CD4-positive, CD25-positive, alpha-beta regulatory T cell (primary cell): ENCODE results near the gene MAP7. TPM values are rescaled to one million over a fixed set of nuclear protein-coding genes. Genes with fewer than 3 reads are reported as not detected.

ENCODE experiments used
- ATAC-seq, 2 donors: fragments of 150-1000 bp; cut with Tn5 transposase; one replicate each; pipeline ENCODE4 v1.10.0; 2021; ENCODE audit warnings: low read depth in 2 of 2, moderate number of reproducible peaks in 2 of 2, moderate library complexity in 1 of 2
- DNase-seq, 3 donors: peaks; one replicate each; pipeline versions ENCODE4 v3.0.0 to v3.0.0-alpha.2; 2012 to 2022; ENCODE audit warnings: mixed read lengths in 1 of 3
- H3K27ac ChIP-seq: one replicate; pipeline ENCODE4 v1.7.0; 2013; ENCODE audit warnings: mild to moderate bottlenecking, low read length; ENCODE audit not compliant: insufficient read depth, poor library complexity, severe bottlenecking
- H3K27me3 ChIP-seq: one replicate; pipeline ENCODE4 v1.7.0; 2013; ENCODE audit warnings: low read length; ENCODE audit not compliant: control insufficient read depth, insufficient read depth
- H3K36me3 ChIP-seq: one replicate; pipeline ENCODE4 v1.7.0; 2013; ENCODE audit warnings: mild to moderate bottlenecking, low read length, moderate library complexity; ENCODE audit not compliant: control insufficient read depth, insufficient read depth
- H3K4me1 ChIP-seq: 2 replicates; pipeline ENCODE4 v1.7.0; 2013; ENCODE audit warnings: mild to moderate bottlenecking, low read length; ENCODE audit not compliant: insufficient read depth, control insufficient read depth, poor library complexity, severe bottlenecking
- H3K4me3 ChIP-seq: one replicate; pipeline ENCODE4 v1.7.0; 2013; ENCODE audit warnings: low read depth, mild to moderate bottlenecking, low read length, moderate library complexity
- H3K9me3 ChIP-seq, 2 experiments: 1 replicate in 1 of 2; 2 replicates in 1 of 2; pipeline ENCODE4 v1.7.0; 2013; ENCODE audit warnings: low read length in 2 of 2, mild to moderate bottlenecking in 1 of 2, moderate library complexity in 1 of 2; ENCODE audit not compliant: control insufficient read depth in 2 of 2
- H3K27ac Mint-ChIP-seq, 3 donors: one replicate each; pipeline ENCODE4 v1.8.0; 2020 to 2022; ENCODE audit warnings: mild to moderate bottlenecking in 3 of 3, mixed read lengths in 3 of 3, moderate library complexity in 2 of 3
- H3K27me3 Mint-ChIP-seq: one replicate; pipeline ENCODE4 v1.8.0; 2022; ENCODE audit warnings: mild to moderate bottlenecking, mixed read lengths
- H3K36me3 Mint-ChIP-seq: one replicate; pipeline ENCODE4 v1.8.0; 2020; ENCODE audit warnings: mixed read lengths
- H3K4me1 Mint-ChIP-seq, 4 donors: one replicate each; pipeline ENCODE4 v1.8.0; 2020 to 2022; ENCODE audit warnings: mixed read lengths in 4 of 4, mild to moderate bottlenecking in 1 of 4
- H3K4me3 Mint-ChIP-seq, 4 donors: one replicate each; pipeline ENCODE4 v1.8.0; 2020 to 2022; ENCODE audit warnings: mild to moderate bottlenecking in 4 of 4, mixed read lengths in 4 of 4, moderate library complexity in 3 of 4
- H3K9me3 Mint-ChIP-seq, 7 donors: one replicate each; pipeline ENCODE4 v1.8.0; 2020 to 2022; ENCODE audit warnings: mixed read lengths in 7 of 7, mild to moderate bottlenecking in 3 of 7, moderate library complexity in 2 of 7
- polyA plus RNA-seq, 4 donors: library from polyadenylated mRNA; unstranded; fragments of 300-500 nt; fragmentation: Illumina TruSeq; gene quantifications; one replicate each; pipeline ENCODE4 v1.2.3, GENCODE V29; 2021
- total RNA-seq: library from RNA; stranded (reverse); gene quantifications from one replicate; pipeline ENCODE4 v1.2.3, GENCODE V29; 2022

Gene MAP7
- total and polyA plus RNA-seq, 5 donors from 2014 or later, result 0.06 to 0.72 (median 0.21) TPM

DNA sequence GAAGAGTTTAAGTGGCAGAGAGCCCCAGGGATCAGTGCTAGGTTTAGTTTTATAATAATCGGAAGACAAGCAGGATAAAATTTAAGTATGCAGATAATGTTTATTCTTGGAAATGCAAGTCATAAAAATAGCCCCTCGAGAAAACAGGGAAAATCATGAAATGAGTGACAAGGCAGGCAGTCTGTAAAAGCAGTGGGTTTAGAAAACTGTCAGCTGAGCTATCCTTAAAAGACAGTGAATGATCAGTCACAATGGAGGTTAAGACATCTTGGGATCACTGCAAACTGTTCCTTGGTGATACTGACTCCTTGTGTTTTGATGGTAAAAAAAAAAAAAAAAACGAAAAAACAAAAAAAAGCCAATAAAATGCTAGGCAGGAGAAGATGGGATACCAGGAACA, 199.3 kb downstream of the MAP7 start:
- H3K4me1 Mint-ChIP-seq, result no peaks in the 10 kb centered on the region
- DNase-seq (no peak), ATAC-seq (no peak)
- no peaks in the 10 kb centered on the region for H3K36me3 ChIP-seq
- no peaks in the 10 kb centered on the region for H3K36me3 Mint-ChIP-seq
- H3K27me3 ChIP-seq, result peaks cover 3% of the 10 kb centered on the region
- H3K4me1 ChIP-seq, result no peaks in the 10 kb centered on the region
- H3K27ac ChIP-seq, result no peak overlapping the region
- H3K4me3 ChIP-seq, result no peak overlapping the region
- peaks cover 14% of the 10 kb centered on the region for H3K27me3 Mint-ChIP-seq
- H3K27ac Mint-ChIP-seq, result no peak overlapping the region
- no peaks in the 10 kb centered on the region for H3K9me3 Mint-ChIP-seq
- H3K9me3 ChIP-seq, result no peaks in the 10 kb centered on the region
- H3K4me3 Mint-ChIP-seq, result no peak overlapping the region

DNA sequence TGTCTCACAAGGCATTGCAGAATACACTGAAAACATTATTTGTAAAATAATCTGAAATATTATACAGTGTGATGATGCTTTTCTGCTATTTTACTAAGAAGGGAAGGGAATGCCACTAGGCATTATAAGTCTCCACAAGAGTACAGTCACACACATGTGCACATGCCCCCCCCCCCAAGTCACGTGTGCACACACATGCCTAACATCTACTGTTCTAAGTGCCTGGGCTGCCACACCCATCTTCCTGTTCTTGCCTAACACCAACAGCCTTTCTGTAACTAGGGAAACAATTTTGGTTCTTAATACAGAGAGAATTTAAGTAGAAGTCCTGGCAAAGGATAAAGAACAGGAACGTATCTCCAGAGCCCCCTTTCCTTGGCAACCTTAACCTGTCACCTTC, 202.4 kb downstream of the MAP7 start:
- Histone ChIP-seq H3K27me3 (peaks cover 6% of the 10 kb centered on the region), H3K27ac (no peak overlapping the region), H3K36me3 (no peaks in the 10 kb centered on the region), H3K4me3 (no peak overlapping the region), H3K9me3 (no peaks in the 10 kb centered on the region), H3K4me1 (no peaks in the 10 kb centered on the region)
- no peaks in the 10 kb centered on the region for H3K9me3 Mint-ChIP-seq
- ATAC-seq (no peak), DNase-seq (peak in 1 of 3 donors; percentile 4)
- H3K27ac Mint-ChIP-seq, result no peak overlapping the region
- H3K27me3 Mint-ChIP-seq, result peaks cover 14% of the 10 kb centered on the region
- H3K4me1 Mint-ChIP-seq, result no peaks in the 10 kb centered on the region
- no peak overlapping the region for H3K4me3 Mint-ChIP-seq
- H3K36me3 Mint-ChIP-seq, result no peaks in the 10 kb centered on the region

DNA sequence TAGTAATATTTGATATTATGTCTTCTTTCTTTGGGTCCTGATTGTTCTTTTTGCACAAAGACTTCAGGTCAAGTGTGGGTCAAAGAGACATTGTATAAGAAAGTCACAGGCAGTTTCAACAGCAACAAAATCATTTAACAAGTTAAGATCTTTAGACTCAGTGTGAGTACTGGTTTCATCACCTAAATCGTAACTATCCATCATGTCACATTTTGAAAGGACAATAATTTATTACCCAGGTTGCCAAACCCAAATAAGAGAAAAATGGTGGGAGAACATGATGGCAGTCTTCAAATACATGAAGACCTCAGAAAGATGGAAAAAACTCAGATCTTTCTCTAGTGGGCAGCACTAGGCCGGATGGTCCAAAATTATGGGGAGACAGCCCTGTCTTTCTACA, 205.1 kb downstream of the MAP7 start:
- no peaks in the 10 kb centered on the region for H3K9me3 ChIP-seq
- H3K27me3 Mint-ChIP-seq, result peaks cover 8% of the 10 kb centered on the region
- peaks cover 2% of the 10 kb centered on the region for H3K27me3 ChIP-seq
- no peak overlapping the region for H3K27ac ChIP-seq
- H3K36me3 ChIP-seq, result no peaks in the 10 kb centered on the region
- no peaks in the 10 kb centered on the region for H3K4me1 Mint-ChIP-seq
- H3K36me3 Mint-ChIP-seq, result no peaks in the 10 kb centered on the region
- H3K4me1 ChIP-seq, result no peaks in the 10 kb centered on the region
- no peak overlapping the region for H3K27ac Mint-ChIP-seq
- H3K4me3 Mint-ChIP-seq, result no peak overlapping the region
- ATAC-seq (no peak), DNase-seq (no peak)
- no peak overlapping the region for H3K4me3 ChIP-seq
- H3K9me3 Mint-ChIP-seq, result no peaks in the 10 kb centered on the region

DNA sequence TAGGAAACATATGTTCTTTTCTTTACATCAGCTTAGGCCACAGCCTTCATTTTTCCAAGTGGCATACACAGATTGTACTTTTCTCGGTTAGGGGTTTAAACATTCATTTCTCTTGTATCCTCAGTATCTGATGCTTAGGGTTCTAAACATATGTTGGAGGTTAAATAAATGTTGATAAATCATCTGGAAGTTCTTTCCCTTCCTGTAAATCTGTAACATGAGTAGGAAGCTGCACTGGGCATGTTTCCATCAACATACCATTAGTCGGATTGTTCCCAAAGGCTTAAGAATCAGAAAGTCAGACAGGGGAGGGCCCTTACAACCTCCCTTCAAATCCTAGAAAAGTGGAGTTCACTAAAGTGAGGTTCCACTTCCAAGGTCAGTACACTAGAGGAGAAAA, 205.8 kb downstream of the MAP7 start:
- peaks cover 5% of the 10 kb centered on the region for H3K27me3 Mint-ChIP-seq

DNA sequence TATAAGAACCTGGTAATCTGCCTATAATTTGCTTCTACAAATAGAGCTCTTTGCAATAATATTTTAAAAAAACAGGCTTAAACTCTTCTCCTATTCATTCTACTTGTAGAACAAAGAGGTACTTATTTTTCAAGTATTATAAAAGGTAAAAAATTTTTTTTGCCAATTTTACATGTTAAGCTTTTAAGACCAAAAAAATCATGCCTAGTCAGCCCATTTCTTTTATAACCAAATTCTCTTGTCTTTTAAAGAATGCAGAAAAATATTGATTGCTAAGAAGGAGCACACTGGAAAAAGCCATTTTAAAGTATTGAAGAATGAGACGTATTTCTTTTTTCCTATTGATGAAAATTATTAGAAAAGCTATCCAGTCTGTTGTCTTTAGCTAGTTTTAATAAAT, 206.5 kb downstream of the MAP7 start:
- Mint-ChIP-seq H3K36me3 (no peaks in the 10 kb centered on the region), H3K4me3 (no peak overlapping the region), H3K27ac (no peak overlapping the region), H3K9me3 (no peaks in the 10 kb centered on the region), H3K27me3 (peaks cover 4% of the 10 kb centered on the region), H3K4me1 (no peaks in the 10 kb centered on the region)
- Histone ChIP-seq H3K4me1 (no peaks in the 10 kb centered on the region), H3K27me3 (peaks cover 2% of the 10 kb centered on the region), H3K9me3 (no peaks in the 10 kb centered on the region), H3K4me3 (no peak overlapping the region), H3K27ac (no peak overlapping the region), H3K36me3 (no peaks in the 10 kb centered on the region)
- DNase-seq (no peak), ATAC-seq (no peak)

More for the DNA sequence above, 205.8 kb downstream of the MAP7 start:
- Histone ChIP-seq H3K27ac (no peak overlapping the region), H3K4me3 (no peak overlapping the region), H3K27me3 (peaks cover 2% of the 10 kb centered on the region), H3K4me1 (no peaks in the 10 kb centered on the region), H3K9me3 (no peaks in the 10 kb centered on the region), H3K36me3 (no peaks in the 10 kb centered on the region)
- Mint-ChIP-seq H3K4me3 (no peak overlapping the region), H3K4me1 (no peaks in the 10 kb centered on the region), H3K9me3 (no peaks in the 10 kb centered on the region), H3K36me3 (no peaks in the 10 kb centered on the region), H3K27ac (no peak overlapping the region)
- DNase-seq, result no peak
- no peak for ATAC-seq

DNA sequence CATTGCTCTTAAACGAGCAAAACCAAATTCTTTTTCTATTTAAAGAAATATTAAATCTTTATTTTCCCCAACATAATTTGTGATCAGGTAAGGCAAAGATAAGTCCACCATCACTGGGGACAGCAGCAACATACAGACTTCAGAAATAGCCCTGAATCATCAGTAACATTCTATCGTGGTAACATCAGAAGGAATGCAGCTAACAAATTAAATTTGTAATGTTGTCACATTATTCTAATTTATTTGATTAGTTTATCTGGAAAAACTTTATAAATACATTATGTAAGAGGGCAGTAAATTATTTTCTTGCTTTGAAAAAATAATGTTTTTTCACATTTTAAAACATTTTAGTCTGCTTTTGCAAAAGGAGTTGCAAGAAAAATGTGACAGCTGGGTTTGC, 206.9 kb downstream of the MAP7 start:
- Histone ChIP-seq H3K27me3 (peaks cover 2% of the 10 kb centered on the region), H3K9me3 (no peaks in the 10 kb centered on the region), H3K27ac (no peak overlapping the region), H3K4me1 (no peaks in the 10 kb centered on the region), H3K36me3 (no peaks in the 10 kb centered on the region), H3K4me3 (no peak overlapping the region)
- H3K9me3 Mint-ChIP-seq, result no peaks in the 10 kb centered on the region
- no peaks in the 10 kb centered on the region for H3K4me1 Mint-ChIP-seq
- DNase-seq, result no peak
- ATAC-seq, result no peak
- no peak overlapping the region for H3K4me3 Mint-ChIP-seq
- no peak overlapping the region for H3K27ac Mint-ChIP-seq
- no peaks in the 10 kb centered on the region for H3K36me3 Mint-ChIP-seq
- H3K27me3 Mint-ChIP-seq, result peaks cover 4% of the 10 kb centered on the region

DNA sequence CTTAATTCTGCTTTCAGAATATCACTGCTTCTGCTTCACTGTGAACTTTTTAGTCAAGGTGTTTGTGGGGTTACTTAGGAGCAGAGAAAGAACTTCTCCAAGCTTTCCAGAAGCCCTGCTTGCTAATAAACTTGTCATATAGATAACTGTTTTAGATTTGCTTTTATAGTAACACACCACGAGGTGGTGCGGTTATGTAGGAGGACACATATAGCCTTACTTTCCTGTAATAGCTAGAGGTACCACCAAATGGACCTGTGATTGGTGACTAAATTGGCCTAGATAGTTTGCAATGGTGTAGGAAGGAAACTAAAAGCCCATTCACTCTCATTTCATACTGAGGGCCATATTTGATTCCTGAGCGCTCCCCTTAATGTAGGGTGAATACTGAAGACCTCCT, 208.3 kb downstream of the MAP7 start:
- ATAC-seq (no peak), DNase-seq (no peak)
- no peak overlapping the region for H3K27ac ChIP-seq
- Mint-ChIP-seq H3K4me3 (no peak overlapping the region), H3K27ac (no peak overlapping the region), H3K4me1 (no peaks in the 10 kb centered on the region), H3K9me3 (no peaks in the 10 kb centered on the region), H3K27me3 (peaks cover 4% of the 10 kb centered on the region), H3K36me3 (no peaks in the 10 kb centered on the region)
- no peaks in the 10 kb centered on the region for H3K4me1 ChIP-seq
- peaks cover 2% of the 10 kb centered on the region for H3K27me3 ChIP-seq
- H3K36me3 ChIP-seq, result no peaks in the 10 kb centered on the region
- H3K9me3 ChIP-seq, result no peaks in the 10 kb centered on the region
- H3K4me3 ChIP-seq, result no peak overlapping the region

DNA sequence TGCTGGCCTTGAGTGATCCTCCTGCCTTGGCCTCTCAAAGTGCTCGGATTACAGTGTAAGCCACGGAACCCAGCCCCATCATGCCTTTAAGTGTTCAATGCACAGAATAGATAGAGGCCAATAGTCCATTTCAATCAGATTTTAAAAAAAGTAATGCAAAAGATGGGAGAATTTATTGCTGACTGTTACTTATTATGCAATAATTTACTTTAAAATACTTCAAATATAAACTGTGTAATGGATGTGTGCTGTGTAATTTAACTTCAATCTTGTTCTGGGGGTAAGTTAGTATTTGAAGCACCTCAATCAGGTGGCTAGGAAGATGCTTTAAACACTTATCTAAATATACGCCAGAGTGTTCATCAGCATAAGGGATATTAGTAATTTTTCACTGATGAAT, 208.9 kb downstream of the MAP7 start:
- Histone ChIP-seq H3K27ac (no peak overlapping the region), H3K4me3 (no peak overlapping the region), H3K4me1 (no peaks in the 10 kb centered on the region), H3K36me3 (no peaks in the 10 kb centered on the region), H3K9me3 (no peaks in the 10 kb centered on the region), H3K27me3 (peaks cover 2% of the 10 kb centered on the region)
- Mint-ChIP-seq H3K4me3 (no peak overlapping the region), H3K4me1 (no peaks in the 10 kb centered on the region), H3K9me3 (no peaks in the 10 kb centered on the region), H3K27me3 (peaks cover 4% of the 10 kb centered on the region), H3K27ac (no peak overlapping the region), H3K36me3 (no peaks in the 10 kb centered on the region)
- DNase-seq (no peak), ATAC-seq (no peak)
